GM23338 (cell line): ENCODE data around the gene MAP1LC3B2. TPM values are rescaled to one million over a fixed set of nuclear protein-coding genes. Genes with fewer than 3 reads are reported as not detected.

Source experiments
- ATAC-seq: fragments of 200-7000 bp; cut with Tn5 transposase; 3 replicates; pipeline ENCODE4 v1.9.1; 2020
- DNase-seq: peaks from one replicate; pipeline ENCODE4 v3.0.0-alpha.2; 2015; ENCODE audit warnings: low spot score
- H2AFZ ChIP-seq: fragments of 200-600 bp; sonication (generic); 2 replicates; pipeline ENCODE4 v1.8.0; 2016; ENCODE audit warnings: antibody characterized with exemption, mild to moderate bottlenecking, moderate library complexity
- H3F3A ChIP-seq: fragments of 200-600 bp; sonication (generic); replicated peaks from 2 replicates; pipeline ENCODE4 v1.8.0; 2017; ENCODE audit warnings: antibody characterized with exemption, mixed run types, low read depth
- H3K27ac ChIP-seq: fragments of 200-600 bp; sonication (generic); 2 replicates; pipeline ENCODE4 v1.6.1; 2016; ENCODE audit warnings: low read depth
- H3K27me3 ChIP-seq: fragments of 200-600 bp; sonication (generic); 2 replicates; pipeline ENCODE4 v1.8.0; 2016; ENCODE audit warnings: mild to moderate bottlenecking, mixed run types, moderate library complexity; ENCODE audit not compliant: insufficient read depth
- H3K36me3 ChIP-seq: fragments of 200-600 bp; sonication (generic); 2 replicates; pipeline ENCODE4 v1.8.0; 2016; ENCODE audit warnings: mild to moderate bottlenecking; ENCODE audit not compliant: insufficient read depth
- H3K4me1 ChIP-seq: fragments of 200-600 bp; sonication (generic); 2 replicates; pipeline ENCODE4 v1.8.0; 2016; ENCODE audit warnings: mild to moderate bottlenecking, moderate library complexity; ENCODE audit not compliant: insufficient read depth
- H3K4me2 ChIP-seq: fragments of 200-600 bp; sonication (generic); 2 replicates; pipeline ENCODE4 v1.7.1; 2017; ENCODE audit warnings: mixed run types
- H3K4me3 ChIP-seq: fragments of 200-600 bp; sonication (generic); 2 replicates; pipeline ENCODE4 v1.6.1; 2016; ENCODE audit warnings: mixed run types
- H3K79me2 ChIP-seq: fragments of 200-600 bp; sonication (generic); replicated peaks from 2 replicates; pipeline ENCODE4 v1.8.0; 2017; ENCODE audit warnings: mild to moderate bottlenecking; ENCODE audit not compliant: insufficient read depth
- H3K9me2 ChIP-seq: fragments of 200-600 bp; sonication (generic); 2 replicates; pipeline ENCODE4 v1.8.0; 2017; ENCODE audit not compliant: insufficient read depth
- H4K20me1 ChIP-seq: fragments of 200-600 bp; sonication (generic); replicated peaks from 2 replicates; pipeline ENCODE4 v1.8.0; 2017; ENCODE audit warnings: mild to moderate bottlenecking; ENCODE audit not compliant: insufficient read depth
- H3K27ac Mint-ChIP-seq: 2 replicates; pipeline ENCODE4 v1.8.0; 2020; ENCODE audit warnings: inconsistent platforms, mild to moderate bottlenecking, moderate library complexity, mixed read lengths
- H3K27me3 Mint-ChIP-seq: 3 replicates; pipeline ENCODE4 v1.8.0; 2022; ENCODE audit warnings: low read depth, mild to moderate bottlenecking, moderate library complexity, mixed read lengths, inconsistent platforms; ENCODE audit not compliant: insufficient read depth, poor library complexity
- H3K36me3 Mint-ChIP-seq: 3 replicates; pipeline ENCODE4 v1.8.0; 2021; ENCODE audit warnings: low read depth, mild to moderate bottlenecking, inconsistent platforms, moderate library complexity, mixed read lengths
- H3K4me1 Mint-ChIP-seq: 3 replicates; pipeline ENCODE4 v1.8.0; 2020; ENCODE audit warnings: mild to moderate bottlenecking, inconsistent platforms, mixed read lengths
- H3K4me3 Mint-ChIP-seq: 3 replicates; pipeline ENCODE4 v1.8.0; 2021; ENCODE audit warnings: moderate library complexity, mild to moderate bottlenecking, inconsistent platforms, mixed read lengths
- H3K9me3 Mint-ChIP-seq: 3 replicates; pipeline ENCODE4 v1.8.0; 2020; ENCODE audit warnings: moderate library complexity, mild to moderate bottlenecking, inconsistent platforms, mixed read lengths
- CREB1 ChIP-seq: fragments of 250-450 bp; sonication (Bioruptor Pico); IDR thresholded peaks from 2 replicates; pipeline ENCODE4 v1.5.0; 2020; ENCODE audit warnings: low read depth, mild to moderate bottlenecking, moderate library complexity
- EZH2 ChIP-seq: fragments of 200-600 bp; sonication (generic); IDR thresholded peaks from one replicate; pipeline ENCODE4 v1.8.0; 2017; ENCODE audit warnings: antibody characterized with exemption, mild to moderate bottlenecking, low read depth; ENCODE audit not compliant: unreplicated experiment
- EZH2phosphoT487 ChIP-seq: fragments of 200-600 bp; sonication (generic); IDR thresholded peaks from one replicate; pipeline ENCODE4 v1.8.1; 2018; ENCODE audit warnings: antibody characterized with exemption; ENCODE audit not compliant: unreplicated experiment
- JUNB ChIP-seq: IDR thresholded peaks from one replicate; pipeline ENCODE4 v1.6.1; 2016; ENCODE audit warnings: antibody characterized with exemption; ENCODE audit not compliant: unreplicated experiment
- NANOG ChIP-seq: IDR thresholded peaks from 2 replicates; pipeline ENCODE4 v1.6.1; 2016; ENCODE audit warnings: antibody characterized with exemption, borderline replicate concordance
- POLR2AphosphoS5 ChIP-seq: IDR thresholded peaks from 2 replicates; pipeline ENCODE4 v1.6.1; 2016; ENCODE audit warnings: antibody characterized with exemption, low read depth
- REST ChIP-seq: IDR thresholded peaks from one replicate; pipeline ENCODE4 v1.6.1; 2018; ENCODE audit warnings: antibody characterized with exemption; ENCODE audit not compliant: unreplicated experiment
- STAT1 ChIP-seq: IDR thresholded peaks from one replicate; pipeline ENCODE4 v1.6.1; 2016; ENCODE audit warnings: antibody characterized with exemption; ENCODE audit not compliant: unreplicated experiment
- ZNF114 ChIP-seq: fragments of 250-450 bp; sonication (Bioruptor Pico); IDR thresholded peaks from 2 replicates; pipeline ENCODE4 v1.5.0; 2020; ENCODE audit warnings: mild to moderate bottlenecking, moderate library complexity
- ZNF331 ChIP-seq: fragments of 250-450 bp; sonication (Bioruptor Pico); IDR thresholded peaks from 2 replicates; pipeline ENCODE4 v1.5.0; 2020; ENCODE audit warnings: low read depth, mild to moderate bottlenecking, moderate library complexity
- polyA plus RNA-seq: library from polyadenylated mRNA; unstranded; fragments of >200 nt; fragmentation: Nextera tagmentation; extraction: Ambion mirVana; gene quantifications from 2 replicates; pipeline ENCODE4 v1.2.1, GENCODE V29; 2016
- total RNA-seq: library from RNA; depleted of rRNA; stranded (reverse); fragments of >200 nt; shearing (Covaris generic); gene quantifications from 2 replicates; pipeline ENCODE4 v1.2.3, GENCODE V29; 2014
- TF ChIP-seq, protein P1 (sequence below): fragments of 250-450 bp; sonication (Bioruptor Pico); IDR thresholded peaks from 2 replicates; pipeline ENCODE4 v1.5.0; 2020; ENCODE audit warnings: mild to moderate bottlenecking, moderate library complexity
- TF ChIP-seq, protein P2 (sequence below), 2 experiments: fragments of 200-600 bp in 1 of 2; sonication (generic) in 1 of 2; conservative IDR thresholded peaks; 2 replicates each; pipeline versions ENCODE4 v1.5.1 to v1.6.1; 2016 to 2017; ENCODE audit warnings: antibody characterized with exemption in 2 of 2, low read depth in 2 of 2, mild to moderate bottlenecking in 2 of 2, moderate library complexity in 1 of 2
- TF ChIP-seq, protein P3 (sequence below): IDR thresholded peaks from 2 replicates; pipeline ENCODE4 v1.6.1; 2016; ENCODE audit warnings: antibody characterized with exemption

The MAP1LC3B2 gene
- total and polyA plus RNA-seq, 2 experiments from 2014 or later, result 1.3 to 6.7 TPM

GRCh38 chr12:116549993-116550392 is 9.2 kb upstream of the MAP1LC3B2 start (continued):
- TF ChIP-seq, protein P1, sequence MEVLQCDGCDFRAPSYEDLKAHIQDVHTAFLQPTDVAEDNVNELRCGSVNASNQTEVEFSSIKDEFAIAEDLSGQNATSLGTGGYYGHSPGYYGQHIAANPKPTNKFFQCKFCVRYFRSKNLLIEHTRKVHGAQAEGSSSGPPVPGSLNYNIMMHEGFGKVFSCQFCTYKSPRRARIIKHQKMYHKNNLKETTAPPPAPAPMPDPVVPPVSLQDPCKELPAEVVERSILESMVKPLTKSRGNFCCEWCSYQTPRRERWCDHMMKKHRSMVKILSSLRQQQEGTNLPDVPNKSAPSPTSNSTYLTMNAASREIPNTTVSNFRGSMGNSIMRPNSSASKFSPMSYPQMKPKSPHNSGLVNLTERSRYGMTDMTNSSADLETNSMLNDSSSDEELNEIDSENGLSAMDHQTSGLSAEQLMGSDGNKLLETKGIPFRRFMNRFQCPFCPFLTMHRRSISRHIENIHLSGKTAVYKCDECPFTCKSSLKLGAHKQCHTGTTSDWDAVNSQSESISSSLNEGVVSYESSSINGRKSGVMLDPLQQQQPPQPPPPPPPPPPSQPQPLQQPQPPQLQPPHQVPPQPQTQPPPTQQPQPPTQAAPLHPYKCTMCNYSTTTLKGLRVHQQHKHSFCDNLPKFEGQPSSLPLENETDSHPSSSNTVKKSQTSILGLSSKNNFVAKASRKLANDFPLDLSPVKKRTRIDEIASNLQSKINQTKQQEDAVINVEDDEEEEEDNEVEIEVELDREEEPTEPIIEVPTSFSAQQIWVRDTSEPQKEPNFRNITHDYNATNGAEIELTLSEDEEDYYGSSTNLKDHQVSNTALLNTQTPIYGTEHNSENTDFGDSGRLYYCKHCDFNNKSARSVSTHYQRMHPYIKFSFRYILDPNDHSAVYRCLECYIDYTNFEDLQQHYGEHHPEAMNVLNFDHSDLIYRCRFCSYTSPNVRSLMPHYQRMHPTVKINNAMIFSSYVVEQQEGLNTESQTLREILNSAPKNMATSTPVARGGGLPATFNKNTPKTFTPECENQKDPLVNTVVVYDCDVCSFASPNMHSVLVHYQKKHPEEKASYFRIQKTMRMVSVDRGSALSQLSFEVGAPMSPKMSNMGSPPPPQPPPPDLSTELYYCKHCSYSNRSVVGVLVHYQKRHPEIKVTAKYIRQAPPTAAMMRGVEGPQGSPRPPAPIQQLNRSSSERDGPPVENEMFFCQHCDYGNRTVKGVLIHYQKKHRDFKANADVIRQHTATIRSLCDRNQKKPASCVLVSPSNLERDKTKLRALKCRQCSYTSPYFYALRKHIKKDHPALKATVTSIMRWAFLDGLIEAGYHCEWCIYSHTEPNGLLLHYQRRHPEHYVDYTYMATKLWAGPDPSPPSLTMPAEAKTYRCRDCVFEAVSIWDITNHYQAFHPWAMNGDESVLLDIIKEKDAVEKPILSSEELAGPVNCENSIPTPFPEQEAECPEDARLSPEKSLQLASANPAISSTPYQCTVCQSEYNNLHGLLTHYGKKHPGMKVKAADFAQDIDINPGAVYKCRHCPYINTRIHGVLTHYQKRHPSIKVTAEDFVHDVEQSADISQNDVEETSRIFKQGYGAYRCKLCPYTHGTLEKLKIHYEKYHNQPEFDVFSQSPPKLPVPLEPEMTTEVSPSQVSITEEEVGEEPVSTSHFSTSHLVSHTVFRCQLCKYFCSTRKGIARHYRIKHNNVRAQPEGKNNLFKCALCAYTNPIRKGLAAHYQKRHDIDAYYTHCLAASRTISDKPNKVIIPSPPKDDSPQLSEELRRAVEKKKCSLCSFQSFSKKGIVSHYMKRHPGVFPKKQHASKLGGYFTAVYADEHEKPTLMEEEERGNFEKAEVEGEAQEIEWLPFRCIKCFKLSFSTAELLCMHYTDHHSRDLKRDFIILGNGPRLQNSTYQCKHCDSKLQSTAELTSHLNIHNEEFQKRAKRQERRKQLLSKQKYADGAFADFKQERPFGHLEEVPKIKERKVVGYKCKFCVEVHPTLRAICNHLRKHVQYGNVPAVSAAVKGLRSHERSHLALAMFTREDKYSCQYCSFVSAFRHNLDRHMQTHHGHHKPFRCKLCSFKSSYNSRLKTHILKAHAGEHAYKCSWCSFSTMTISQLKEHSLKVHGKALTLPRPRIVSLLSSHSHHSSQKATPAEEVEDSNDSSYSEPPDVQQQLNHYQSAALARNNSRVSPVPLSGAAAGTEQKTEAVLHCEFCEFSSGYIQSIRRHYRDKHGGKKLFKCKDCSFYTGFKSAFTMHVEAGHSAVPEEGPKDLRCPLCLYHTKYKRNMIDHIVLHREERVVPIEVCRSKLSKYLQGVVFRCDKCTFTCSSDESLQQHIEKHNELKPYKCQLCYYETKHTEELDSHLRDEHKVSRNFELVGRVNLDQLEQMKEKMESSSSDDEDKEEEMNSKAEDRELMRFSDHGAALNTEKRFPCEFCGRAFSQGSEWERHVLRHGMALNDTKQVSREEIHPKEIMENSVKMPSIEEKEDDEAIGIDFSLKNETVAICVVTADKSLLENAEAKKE (CRISPR knock-in tag), result no peak

DNA sequence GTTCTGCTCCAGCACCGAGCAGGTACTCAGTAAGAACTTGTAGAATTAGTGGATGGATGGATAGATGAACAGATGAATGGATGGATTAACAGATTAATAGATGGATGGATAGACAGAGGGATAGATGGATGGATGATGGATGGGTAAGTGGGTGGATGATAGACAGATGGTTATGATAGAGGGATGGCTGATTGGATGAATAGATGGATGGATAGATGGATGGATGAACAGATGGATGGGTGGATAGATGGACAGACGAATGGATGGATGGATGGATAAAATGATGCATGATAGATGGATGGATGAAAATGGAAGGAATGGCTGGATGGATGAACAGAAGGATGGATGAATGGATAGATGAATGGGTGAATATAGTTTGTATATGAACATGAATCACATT is 8.0 kb upstream of the MAP1LC3B2 start:
- no peaks in the 10 kb centered on the region for H3K36me3 Mint-ChIP-seq
- no peaks in the 10 kb centered on the region for H3K79me2 ChIP-seq
- H3K4me3 ChIP-seq, result no peak overlapping the region
- no peaks in the 10 kb centered on the region for H3K36me3 ChIP-seq
- ATAC-seq (no peak), DNase-seq (no peak)
- no peak overlapping the region for H3K4me2 ChIP-seq
- 0 out of 2 replicates have a peak, but pooled peaks cover 3% of the 10 kb centered on the region for H3K9me2 ChIP-seq
- H3F3A ChIP-seq, result no peaks in the 10 kb centered on the region
- H3K27me3 Mint-ChIP-seq, result no peaks in the 10 kb centered on the region
- H3K27me3 ChIP-seq, result no peaks in the 10 kb centered on the region
- no peak overlapping the region for H3K4me3 Mint-ChIP-seq
- H3K4me1 ChIP-seq, result peaks cover under 1% of the 10 kb centered on the region; the same call in 1 of the 2 replicates
- H3K27ac Mint-ChIP-seq, result no peak overlapping the region
- peaks cover 4% of the 10 kb centered on the region for H3K4me1 Mint-ChIP-seq
- H4K20me1 ChIP-seq, result no peaks in the 10 kb centered on the region
- H3K9me3 Mint-ChIP-seq, result no peaks in the 10 kb centered on the region
- H3K27ac ChIP-seq, result no peak overlapping the region
- no peak overlapping the region for H2AFZ ChIP-seq
- TF ChIP-seq, protein P2, sequence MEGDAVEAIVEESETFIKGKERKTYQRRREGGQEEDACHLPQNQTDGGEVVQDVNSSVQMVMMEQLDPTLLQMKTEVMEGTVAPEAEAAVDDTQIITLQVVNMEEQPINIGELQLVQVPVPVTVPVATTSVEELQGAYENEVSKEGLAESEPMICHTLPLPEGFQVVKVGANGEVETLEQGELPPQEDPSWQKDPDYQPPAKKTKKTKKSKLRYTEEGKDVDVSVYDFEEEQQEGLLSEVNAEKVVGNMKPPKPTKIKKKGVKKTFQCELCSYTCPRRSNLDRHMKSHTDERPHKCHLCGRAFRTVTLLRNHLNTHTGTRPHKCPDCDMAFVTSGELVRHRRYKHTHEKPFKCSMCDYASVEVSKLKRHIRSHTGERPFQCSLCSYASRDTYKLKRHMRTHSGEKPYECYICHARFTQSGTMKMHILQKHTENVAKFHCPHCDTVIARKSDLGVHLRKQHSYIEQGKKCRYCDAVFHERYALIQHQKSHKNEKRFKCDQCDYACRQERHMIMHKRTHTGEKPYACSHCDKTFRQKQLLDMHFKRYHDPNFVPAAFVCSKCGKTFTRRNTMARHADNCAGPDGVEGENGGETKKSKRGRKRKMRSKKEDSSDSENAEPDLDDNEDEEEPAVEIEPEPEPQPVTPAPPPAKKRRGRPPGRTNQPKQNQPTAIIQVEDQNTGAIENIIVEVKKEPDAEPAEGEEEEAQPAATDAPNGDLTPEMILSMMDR (conservative IDR thresholded peaks at IDR 0.05; ENCODE audit: low read depth in 2 of 2), result no peak
- TF ChIP-seq, protein P3, sequence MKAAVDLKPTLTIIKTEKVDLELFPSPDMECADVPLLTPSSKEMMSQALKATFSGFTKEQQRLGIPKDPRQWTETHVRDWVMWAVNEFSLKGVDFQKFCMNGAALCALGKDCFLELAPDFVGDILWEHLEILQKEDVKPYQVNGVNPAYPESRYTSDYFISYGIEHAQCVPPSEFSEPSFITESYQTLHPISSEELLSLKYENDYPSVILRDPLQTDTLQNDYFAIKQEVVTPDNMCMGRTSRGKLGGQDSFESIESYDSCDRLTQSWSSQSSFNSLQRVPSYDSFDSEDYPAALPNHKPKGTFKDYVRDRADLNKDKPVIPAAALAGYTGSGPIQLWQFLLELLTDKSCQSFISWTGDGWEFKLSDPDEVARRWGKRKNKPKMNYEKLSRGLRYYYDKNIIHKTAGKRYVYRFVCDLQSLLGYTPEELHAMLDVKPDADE, result no peak
- no peak for TF ChIP-seq REST
- TF ChIP-seq JUNB, result no peak
- no peak for TF ChIP-seq ZNF114 (CRISPR knock-in tag)
- no peak for TF ChIP-seq POLR2AphosphoS5
- no peak for TF ChIP-seq STAT1
- TF ChIP-seq CREB1, result no peak
- no peak for TF ChIP-seq EZH2
- TF ChIP-seq NANOG, result no peak
- TF ChIP-seq ZNF331 (CRISPR knock-in tag), result no peak
- TF ChIP-seq EZH2phosphoT487, result no peak
